ENCODE data around the gene OR5D16. TPM values are rescaled to one million over a fixed set of nuclear protein-coding genes. Genes with fewer than 3 reads are reported as not detected.
"Not testable (repeated sequence)": the region's sequence is repeated elsewhere in the genome, so short reads cannot be mapped to it uniquely, and the experiment has no call there.

The OR5D16 gene
- not detected for polyA plus RNA-seq (ENCODE audit: insufficient read length in 10 of 10)
- long read RNA-seq, donor 1 = 0 reads
- long read RNA-seq, donor 2 = 0 reads
- long read RNA-seq, donor 3 = 0 reads
- long read RNA-seq, donor 4 = 0 reads
- long read RNA-seq, donor 5 = 0 reads
- long read RNA-seq, donor 6 = 0 reads
- long read RNA-seq, donor 7 = 0 reads
- long read RNA-seq, donor 8 = 0 reads
- long read RNA-seq, donor 9 = 0 reads

GRCh38 chr11:55838452-55838851 is at the start of gene OR5D16:
Gene OR5D16 (plus strand): TSS chr11:55838752. CDS start chr11:55838752, 0 bp downstream.
- no peak for DNase-seq

GRCh38 chr11:55791606-55792005 is 46.9 kb upstream of the OR5D16 start:
- DNase-seq = no peak

DNA sequence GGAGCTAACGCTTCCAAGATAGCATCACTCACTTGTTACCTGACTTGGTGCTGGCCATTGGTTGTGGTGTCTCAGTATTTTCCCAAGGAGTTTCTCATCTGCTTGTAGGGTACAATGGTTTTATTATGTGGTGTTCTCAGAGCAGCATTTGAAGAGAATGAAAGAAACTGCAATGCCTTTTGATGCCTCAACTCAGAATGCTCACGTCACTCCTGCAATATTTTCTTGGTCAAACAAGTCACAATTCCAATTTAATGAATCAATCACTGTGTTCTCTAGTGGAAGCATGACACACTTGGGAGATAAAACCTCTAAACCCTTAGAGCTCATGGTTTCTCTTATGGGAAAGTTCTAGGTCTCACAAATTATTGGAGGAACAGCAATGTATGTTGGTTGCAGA is 45.2 kb upstream of the OR5D16 start:
- no peak for DNase-seq

DNA sequence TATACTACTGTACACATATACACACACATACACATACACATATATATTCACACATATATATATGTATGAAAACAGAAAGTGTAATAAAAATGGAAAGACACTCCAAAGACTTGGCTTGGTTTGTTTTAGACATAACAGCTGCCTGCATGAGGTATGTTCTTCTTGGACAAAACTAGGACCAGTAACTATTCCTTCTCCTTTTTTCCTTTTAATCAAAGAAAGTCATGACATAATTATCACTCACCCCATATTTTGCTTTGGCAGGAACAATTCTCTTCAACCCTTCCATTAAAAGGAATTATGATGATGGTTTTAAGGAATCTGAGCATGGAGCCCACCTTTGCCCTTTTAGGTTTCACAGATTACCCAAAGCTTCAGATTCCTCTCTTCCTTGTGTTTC is 43.3 kb upstream of the OR5D16 start, which contains the start of gene OR5D14:
Gene OR5D14, plus strand, starts transcription at position 301 of the 400 bp plus-strand sequence. Its CDS starts 0 bp downstream, at position 301.
- no peak for DNase-seq

DNA sequence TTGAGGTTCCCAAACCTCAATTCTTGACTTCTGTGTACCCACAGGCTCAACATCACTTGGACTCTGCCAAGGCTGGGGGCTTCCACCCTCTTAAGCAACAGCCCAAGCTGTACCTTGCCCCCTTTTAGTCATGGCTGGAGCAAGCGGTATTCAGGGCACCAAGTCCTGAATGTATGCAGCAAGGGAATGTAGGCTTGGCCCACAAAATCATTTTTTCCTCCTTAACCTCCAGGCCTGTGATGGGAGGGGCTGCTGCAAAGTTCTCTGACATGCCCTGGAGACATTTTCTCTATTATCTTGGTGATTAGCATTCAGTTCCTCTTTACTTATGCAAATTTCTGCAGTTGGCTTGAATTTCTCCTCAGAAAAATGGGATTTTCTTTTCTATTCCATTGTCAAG is 32.3 kb upstream of the OR5D16 start:
- DNase-seq = no peak

DNA sequence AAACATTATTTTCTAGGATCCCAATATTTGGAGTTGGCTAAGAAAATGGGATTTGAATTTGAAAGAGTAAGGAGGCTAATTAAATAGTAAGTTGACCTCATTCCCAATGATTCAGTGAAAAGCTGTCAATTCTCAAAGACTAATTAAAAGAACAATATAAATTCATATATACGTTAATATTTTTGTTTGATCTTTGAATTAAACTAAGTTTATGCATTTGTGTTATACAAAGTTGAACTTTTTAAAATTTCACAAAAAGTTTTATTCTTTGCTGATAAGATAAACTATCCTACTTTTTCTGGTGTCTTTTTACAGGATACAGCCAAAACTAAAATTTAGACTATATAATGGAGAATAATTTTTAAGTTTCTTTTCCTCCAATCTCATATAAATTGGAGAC is 27.5 kb upstream of the OR5D16 start, which contains the start of gene OR5L1:
Gene OR5L1, plus strand, starts transcription at position 301 of the 400 bp plus-strand sequence. CDS start 100 bp downstream, outside the sequence.
- no peak for DNase-seq

GRCh38 chr11:55819330-55819729 is 19.2 kb upstream of the OR5D16 start, which contains the start of gene OR5D18:
Gene OR5D18 (plus strand): TSS chr11:55819630. CDS start chr11:55819630, 0 bp downstream.
- no peak for DNase-seq

- DNase-seq = no peak
Measured at GRCh38 chr11:55826919-55827318, 11.6 kb upstream of the OR5D16 start, which contains the start of gene OR5L2. Gene OR5L2 (plus strand): TSS chr11:55827219. CDS start chr11:55827219, 0 bp downstream.

GRCh38 chr11:55847453-55847852 is 8.9 kb downstream of the OR5D16 start:
- no peak for DNase-seq

- DNase-seq = no peak
Measured at GRCh38 chr11:55849037-55849436, 10.5 kb downstream of the OR5D16 start.

DNA sequence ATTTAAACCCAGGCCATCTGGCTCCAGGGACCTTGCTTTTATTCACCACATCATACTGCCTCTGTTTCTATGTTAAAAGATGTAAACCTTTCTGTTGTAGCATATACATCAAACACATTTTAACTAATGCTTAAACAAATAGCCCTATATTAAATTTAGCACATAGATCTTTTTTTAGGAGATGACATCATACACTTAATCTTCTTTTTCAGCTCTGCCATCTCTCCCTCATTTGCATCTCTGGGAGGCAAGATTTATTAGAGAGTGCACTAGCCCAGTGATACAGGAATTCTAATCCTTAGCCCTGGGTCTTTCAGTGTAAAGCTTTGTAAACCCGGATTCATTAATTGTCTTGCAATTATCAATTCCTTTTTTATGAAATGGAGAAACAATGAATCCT is 13.6 kb downstream of the OR5D16 start:
- no peak for DNase-seq

GRCh38 chr11:55854704-55855103 is 16.2 kb downstream of the OR5D16 start:
- DNase-seq = no peak

GRCh38 chr11:55867354-55867753 is 28.8 kb downstream of the OR5D16 start:
- not testable (repeated sequence) for DNase-seq

GRCh38 chr11:55872731-55873130 is 34.2 kb downstream of the OR5D16 start:
- DNase-seq = not testable (repeated sequence)

- DNase-seq = not testable (repeated sequence)
Measured at GRCh38 chr11:55873146-55873545, 34.6 kb downstream of the OR5D16 start.

GRCh38 chr11:55882997-55883396 is 44.4 kb downstream of the OR5D16 start, which contains the start of gene TRIM51:
Gene TRIM51 (plus strand): TSS chr11:55883297. CDS start chr11:55885429, 2,132 bp downstream.
- not testable (repeated sequence) for DNase-seq

- DNase-seq = not testable (repeated sequence)
Measured at GRCh38 chr11:55884995-55885394, 46.4 kb downstream of the OR5D16 start.

DNA sequence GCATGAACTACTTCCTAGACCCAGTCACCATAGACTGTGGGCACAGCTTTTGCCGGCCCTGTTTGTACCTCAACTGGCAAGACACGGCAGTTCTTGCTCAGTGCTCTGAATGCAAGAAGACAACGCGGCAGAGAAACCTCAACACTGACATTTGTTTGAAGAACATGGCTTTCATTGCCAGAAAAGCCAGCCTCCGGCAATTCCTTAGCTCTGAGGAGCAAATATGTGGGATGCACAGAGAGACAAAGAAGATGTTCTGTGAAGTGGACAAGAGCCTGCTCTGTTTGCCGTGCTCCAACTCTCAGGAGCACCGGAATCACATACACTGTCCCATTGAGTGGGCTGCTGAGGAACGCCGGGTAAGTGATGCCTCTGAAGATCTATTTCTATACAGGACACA is 46.9 kb downstream of the OR5D16 start:
- not testable (repeated sequence) for DNase-seq

Other genes starting within 250 kb of the OR5D16 start
- gene OR4C11, start 231.1 kb upstream of the OR5D16 start, polyA plus RNA-seq (ENCODE audit: insufficient read length in 10 of 10) = not detected
- under 1 TPM in 7 of 10 donors, not detected in 3; 0.07 to 0.13 (median 0.11) TPM for gene OR4P4, start 203.6 kb upstream of the OR5D16 start, polyA plus RNA-seq (ENCODE audit: insufficient read length in 10 of 10)
- not detected for gene OR4S2, start 190.4 kb upstream of the OR5D16 start, polyA plus RNA-seq (ENCODE audit: insufficient read length in 10 of 10)
- not detected for gene OR4C6, start 176.6 kb upstream of the OR5D16 start, polyA plus RNA-seq (ENCODE audit: insufficient read length in 10 of 10)
- not detected for gene OR5D13, start 65.3 kb upstream of the OR5D16 start, polyA plus RNA-seq (ENCODE audit: insufficient read length in 10 of 10)
- not detected for gene OR5D14, start 43.2 kb upstream of the OR5D16 start, polyA plus RNA-seq (ENCODE audit: insufficient read length in 10 of 10)
- gene OR5L1, start 27.4 kb upstream of the OR5D16 start, polyA plus RNA-seq (ENCODE audit: insufficient read length in 10 of 10) = not detected
- not detected for gene OR5D18, start 19.1 kb upstream of the OR5D16 start, polyA plus RNA-seq (ENCODE audit: insufficient read length in 10 of 10)
- gene OR5L2, start 11.5 kb upstream of the OR5D16 start, polyA plus RNA-seq (ENCODE audit: insufficient read length in 10 of 10) = not detected
- gene TRIM51, start 44.5 kb downstream of the OR5D16 start, polyA plus RNA-seq (ENCODE audit: insufficient read length in 10 of 10) = not detected
- not detected for gene OR5W2, start 75.8 kb downstream of the OR5D16 start, polyA plus RNA-seq (ENCODE audit: insufficient read length in 10 of 10)
- gene OR5I1, start 97.6 kb downstream of the OR5D16 start, polyA plus RNA-seq (ENCODE audit: insufficient read length in 10 of 10) = not detected
- gene OR10AG1, start 131.2 kb downstream of the OR5D16 start, polyA plus RNA-seq (ENCODE audit: insufficient read length in 10 of 10) = not detected
- gene OR5F1, start 155.9 kb downstream of the OR5D16 start, polyA plus RNA-seq (ENCODE audit: insufficient read length in 10 of 10) = not detected
- under 1 TPM in 5 of 10 donors, not detected in 5; 0.03 to 0.05 (median 0.03) TPM for gene OR5AS1, start 188.9 kb downstream of the OR5D16 start, polyA plus RNA-seq (ENCODE audit: insufficient read length in 10 of 10)

Data from muscle of back (tissue), 13 donors.